OCI-LY7 (cell line): Measurements from ENCODE around the gene ATP6AP1.

ENCODE experiments used
- CTCF ChIP-seq: fragments of 200-600 bp; sonication (generic); conservative IDR thresholded peaks from 2 replicates; pipeline ENCODE4 v1.5.1; 2014; ENCODE audit warnings: mild to moderate bottlenecking, antibody characterized with exemption, low read length, moderate library complexity, mixed read lengths
- EZH2phosphoT487 ChIP-seq: fragments of 200-600 bp; sonication (generic); IDR thresholded peaks from 2 replicates; pipeline ENCODE4 v1.6.1; 2018; ENCODE audit warnings: low read depth, borderline replicate concordance, mild to moderate bottlenecking, mixed run types, antibody characterized with exemption, low read length, moderate library complexity, mixed read lengths

GRCh38 chrX:154481911-154482601 is 53.6 kb downstream of the ATP6AP1 start:
- TF ChIP-seq CTCF (0 out of 2 replicates have a peak, but pooled peaks have one; percentile 11), EZH2phosphoT487 (no peak)
